Adrenal gland (tissue), 5 donors: ENCODE measurements around the gene FES.
"Not testable (repeated sequence)": the region's sequence is repeated elsewhere in the genome, so short reads cannot be mapped to it uniquely, and the experiment has no call there.

Experiments
- CTCF ChIP-seq, 6 experiments: fragments of 450-650 bp in 4 of 6; fragments of 200-600 bp in 2 of 6; sonication (generic) in 1 of 6; IDR thresholded peaks; 1 replicate in 5 of 6; 2 replicates in 1 of 6; pipeline versions ENCODE4 v1.5.1 to v1.8.0; 2016 to 2021; ENCODE audit warnings: antibody characterized with exemption in 6 of 6, mild to moderate bottlenecking in 2 of 6, moderate library complexity in 1 of 6
- POLR2A ChIP-seq, 2 donors: fragments of 450-650 bp; IDR thresholded peaks; one replicate each; pipeline ENCODE4 v1.6.1; 2017; ENCODE audit warnings: antibody characterized with exemption in 2 of 2, mild to moderate bottlenecking in 2 of 2, moderate library complexity in 1 of 2
- donor health status: DM: no; HTN: no; CAD: no.

GRCh38 chr15:90874986-90875385, 9.3 kb upstream of the FES start:
- TF ChIP-seq CTCF, POLR2A (IDR thresholded peaks at IDR 0.05): not testable (repeated sequence)
